Activated T-cell treated with anti-CD3 and anti-CD28 coated beads for 4 hours (primary cell): ENCODE results near the gene ZNF776.
"Not testable (repeated sequence)": the region's sequence is repeated elsewhere in the genome, so short reads cannot be mapped to it uniquely, and the experiment has no call there.

Experiments
- DNase-seq: peaks from one replicate; pipeline ENCODE4 v3.0.0-alpha.2; 2020

ZNF776 gene

DNA sequence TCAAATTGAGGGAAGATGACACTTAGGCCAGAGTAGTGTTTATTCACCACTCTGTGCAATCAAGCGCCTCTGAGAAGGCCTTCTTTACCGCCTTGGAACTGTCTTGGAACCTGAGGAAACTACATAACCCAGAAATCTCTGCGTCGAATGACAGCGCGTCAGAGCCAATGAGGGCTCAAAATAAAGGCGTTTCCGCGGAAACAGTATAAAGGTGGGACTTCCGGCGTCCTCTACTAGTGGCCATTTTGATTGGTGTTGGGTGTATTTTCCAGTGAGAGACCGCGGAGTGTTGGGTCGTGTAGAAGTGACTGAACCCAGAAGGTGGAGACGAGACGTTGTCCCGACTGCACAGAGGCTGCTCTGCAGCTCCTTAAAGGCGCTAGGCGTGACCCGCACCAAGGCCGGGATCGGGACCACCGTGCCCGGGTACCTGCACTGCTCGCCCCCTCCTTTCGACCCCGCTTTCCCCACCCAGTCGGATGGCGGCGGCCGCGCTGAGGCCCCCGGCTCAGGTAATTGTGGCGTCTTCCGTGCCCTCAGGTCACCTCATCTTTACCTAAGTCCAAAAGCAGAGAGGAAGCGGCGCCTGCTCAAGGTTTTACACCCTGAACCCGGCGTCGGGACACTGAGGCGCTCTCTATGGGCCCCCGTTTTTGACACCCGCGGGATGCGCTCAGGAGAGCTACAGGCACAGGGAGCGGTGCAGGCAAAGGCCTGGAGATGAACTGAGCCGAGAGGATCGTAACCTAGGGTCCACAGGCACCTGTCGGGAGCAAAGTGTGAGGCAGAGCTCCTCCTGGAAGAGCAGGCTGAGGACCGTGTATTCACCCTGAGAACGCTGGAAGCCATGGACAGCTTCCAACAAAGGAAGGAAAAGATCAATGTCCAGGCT lies at the start of gene ZNF776:
Gene ZNF776 (plus strand): TSS at position 236 of the 892 bp plus-strand sequence. CDS start 244 bp downstream, at position 480.
- DNase-seq: peak; percentile 79

GRCh38 chr19:57701625-57702024 lies 45.0 kb upstream of the ZNF776 start:
- DNase-seq: no peak

GRCh38 chr19:57706346-57706745 lies 40.3 kb upstream of the ZNF776 start:
- no peak for DNase-seq

DNA sequence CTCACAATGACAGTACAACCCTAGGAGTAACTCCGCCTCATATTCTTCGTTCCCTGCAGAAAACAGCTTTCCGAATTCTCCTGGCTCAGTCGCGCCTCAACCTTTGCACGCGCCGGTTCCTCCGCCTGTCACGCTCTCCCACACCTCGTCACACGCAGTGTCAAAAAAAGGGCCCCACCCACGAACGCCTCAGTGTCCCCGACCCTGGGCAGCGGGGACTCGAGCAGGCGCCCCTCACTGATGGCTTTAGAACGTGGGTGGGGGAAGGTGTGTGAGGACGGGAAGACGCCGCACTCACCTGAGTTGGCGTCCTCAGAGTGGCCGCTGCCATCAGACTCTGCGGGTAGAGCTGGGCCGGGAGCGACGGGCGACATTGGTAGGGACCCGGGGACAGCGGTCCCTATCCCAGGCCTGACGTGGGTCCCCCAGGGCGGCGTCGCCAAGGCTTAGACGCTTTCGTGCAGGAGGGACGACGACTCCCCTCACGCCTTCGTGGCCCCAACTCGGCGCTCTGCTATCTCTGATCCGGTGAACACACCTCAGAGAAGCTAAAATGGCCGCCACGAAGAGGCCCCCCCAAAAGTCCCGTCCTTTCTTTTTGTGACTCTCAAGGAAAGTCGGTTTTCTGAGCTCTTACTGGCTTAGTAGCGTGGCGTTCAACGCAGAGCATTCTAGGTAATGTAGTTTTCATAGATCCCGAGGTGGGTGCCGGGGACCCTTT lies 37.8 kb upstream of the ZNF776 start, which contains the start of gene ZNF154:
Gene ZNF154 (minus strand): TSS at position 564 of the 721 bp plus-strand sequence. CDS start 233 bp downstream, at position 331.
- DNase-seq: peak; percentile 9

GRCh38 chr19:57709616-57710015 lies 37.0 kb upstream of the ZNF776 start:
- no peak for DNase-seq

DNA sequence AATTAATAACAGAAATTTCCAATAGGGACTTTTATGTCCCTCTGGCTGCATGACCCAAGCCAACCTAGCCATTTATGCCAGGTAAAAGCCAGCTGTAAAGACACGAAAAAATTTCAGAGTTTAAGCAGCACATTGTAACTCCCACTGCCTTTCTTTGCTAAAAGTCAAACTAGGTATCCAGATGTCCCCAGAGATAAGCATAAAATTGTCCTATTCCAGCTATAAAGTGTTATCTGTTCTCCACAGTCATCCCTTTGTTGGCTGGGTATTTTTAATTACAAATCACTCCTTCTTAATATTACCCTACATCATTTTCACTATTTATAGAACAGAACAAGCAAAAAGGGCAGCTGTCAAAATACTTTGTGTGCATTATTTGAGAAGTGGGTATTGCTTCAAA lies 34.4 kb upstream of the ZNF776 start:
- no peak for DNase-seq

DNA sequence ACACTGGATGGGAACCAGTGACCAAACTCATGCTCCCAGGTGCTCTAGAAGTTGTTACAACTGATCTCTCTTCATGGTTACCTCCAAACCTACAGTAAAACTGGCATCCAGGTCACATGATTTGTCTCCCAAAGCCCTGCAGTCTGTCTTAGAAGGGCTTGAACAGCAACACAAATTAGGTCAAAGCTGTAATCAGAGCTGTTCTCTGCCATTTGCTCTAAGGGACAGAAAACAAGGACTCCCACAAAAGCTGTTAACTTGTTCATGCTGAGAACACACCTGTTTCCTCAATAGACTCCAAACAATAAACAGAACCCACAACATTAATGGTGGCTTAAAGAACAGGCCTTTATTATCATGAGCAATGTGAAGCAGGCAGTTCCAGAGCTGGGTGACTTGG lies 27.2 kb upstream of the ZNF776 start:
- no peak for DNase-seq

DNA sequence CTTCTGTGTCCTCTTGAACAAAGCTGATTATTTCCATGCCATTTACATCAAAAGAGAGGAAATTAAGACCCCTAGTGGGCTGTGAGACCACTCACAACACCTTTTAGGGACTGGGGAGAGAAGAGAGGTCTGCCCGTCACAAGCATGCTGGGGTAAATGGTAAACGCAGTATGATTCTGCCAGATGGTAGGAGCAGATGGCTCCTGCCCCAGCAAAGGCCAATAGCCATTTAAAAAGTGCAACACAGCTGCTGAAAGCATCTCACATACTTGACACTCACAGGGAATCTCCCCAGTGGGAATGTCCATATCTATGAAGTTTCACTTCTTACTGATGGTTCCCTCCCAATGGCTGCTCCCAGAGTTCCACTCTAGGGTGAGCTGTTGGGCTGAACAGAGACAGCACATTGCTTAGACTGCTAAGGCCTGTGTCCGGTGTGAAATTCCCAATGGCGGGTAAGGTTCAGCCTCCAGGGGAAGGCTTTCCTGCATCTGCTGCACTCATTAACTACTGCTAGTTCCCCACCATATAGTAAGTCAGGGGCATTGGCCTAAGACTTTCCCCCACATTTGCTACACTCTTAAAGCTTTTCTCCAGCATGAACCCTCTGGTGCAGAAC lies 26.6 kb upstream of the ZNF776 start:
- no peak for DNase-seq

GRCh38 chr19:57720878-57721277 lies 25.7 kb upstream of the ZNF776 start:
- no peak for DNase-seq

- peak; percentile 26 for DNase-seq
Observed at GRCh38 chr19:57738320-57738719, 8.3 kb upstream of the ZNF776 start.

DNA sequence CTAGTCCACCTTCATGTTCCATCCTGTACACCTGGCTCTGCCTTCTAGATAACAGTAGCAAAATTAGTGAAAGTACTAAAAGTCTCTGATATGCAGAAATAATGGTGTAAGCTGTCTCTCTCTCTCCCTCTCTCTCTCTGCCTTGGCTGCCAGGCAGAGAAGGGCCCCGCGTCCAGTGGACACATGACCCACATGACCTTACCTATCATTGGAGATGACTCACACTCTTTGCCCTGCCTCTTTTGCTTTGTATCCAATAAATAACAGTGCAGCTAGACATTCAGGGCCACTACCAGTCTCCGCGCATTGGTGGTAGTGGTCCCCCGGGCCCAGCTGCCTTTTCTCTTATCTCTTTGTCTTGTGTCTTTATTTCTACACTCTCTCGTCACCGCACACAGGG lies 7.8 kb upstream of the ZNF776 start:
- DNase-seq: not testable (repeated sequence)

- DNase-seq: no peak
Observed at GRCh38 chr19:57747472-57747807, 825 bp downstream of the ZNF776 start.

DNA sequence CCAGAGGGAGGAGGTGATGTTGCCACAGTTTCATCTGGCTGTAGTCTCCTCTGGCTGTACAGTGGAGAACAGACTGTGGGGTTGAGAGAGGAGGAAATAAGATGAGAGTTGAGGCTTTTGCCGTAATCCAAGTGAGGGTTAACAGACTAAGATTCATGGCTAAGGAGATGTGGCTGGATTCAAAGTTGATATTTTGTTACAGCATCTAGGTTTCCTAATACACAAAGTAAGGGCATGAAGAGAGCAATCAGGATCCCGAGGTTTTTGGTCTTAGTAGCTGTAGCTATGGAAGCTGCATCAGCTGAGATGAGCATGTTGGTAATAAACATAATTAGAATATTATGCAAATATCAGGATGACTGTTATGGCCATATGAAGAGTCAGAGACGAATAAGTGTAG lies 1.4 kb downstream of the ZNF776 start:
- no peak for DNase-seq

- no peak for DNase-seq
Observed at GRCh38 chr19:57754091-57754673, 7.6 kb downstream of the ZNF776 start.

DNA sequence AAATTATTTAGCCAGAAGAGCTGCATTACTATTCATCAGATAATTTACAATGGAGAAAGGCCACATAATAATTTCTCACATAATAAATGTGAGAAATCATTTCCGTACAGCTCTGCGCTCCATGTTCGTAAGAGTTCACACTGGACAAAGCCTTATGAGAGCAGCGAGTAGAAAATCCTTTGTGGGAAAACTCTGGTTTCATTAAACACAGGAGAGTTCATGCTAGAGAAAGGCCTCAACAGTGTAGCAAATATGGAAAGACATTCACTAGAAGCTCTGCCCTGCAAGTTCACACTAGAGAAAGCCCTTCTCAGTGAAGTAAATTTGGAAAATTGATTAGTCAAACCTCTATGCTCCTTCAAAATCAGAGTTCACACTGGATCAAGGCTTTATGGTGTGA lies 8.4 kb downstream of the ZNF776 start:
- DNase-seq: no peak

DNA sequence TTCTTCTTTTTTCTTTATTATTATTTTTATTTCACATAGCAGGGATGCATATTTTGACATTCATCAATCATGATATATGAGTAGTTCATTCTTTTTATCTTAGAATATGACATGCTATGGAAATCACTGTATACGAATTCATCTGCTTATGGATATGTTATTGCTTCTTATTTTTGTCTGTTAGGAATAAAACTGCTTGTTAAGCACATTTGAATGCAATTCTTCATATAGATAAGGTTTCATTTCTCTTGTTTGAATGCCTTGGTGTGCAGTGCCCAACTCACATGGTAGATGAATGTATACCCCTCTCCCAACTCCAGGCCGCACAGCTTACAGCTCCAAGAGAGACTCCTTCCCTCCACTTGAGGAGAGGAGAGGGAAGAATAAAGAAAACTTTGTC lies 11.3 kb downstream of the ZNF776 start:
- no peak for DNase-seq

DNA sequence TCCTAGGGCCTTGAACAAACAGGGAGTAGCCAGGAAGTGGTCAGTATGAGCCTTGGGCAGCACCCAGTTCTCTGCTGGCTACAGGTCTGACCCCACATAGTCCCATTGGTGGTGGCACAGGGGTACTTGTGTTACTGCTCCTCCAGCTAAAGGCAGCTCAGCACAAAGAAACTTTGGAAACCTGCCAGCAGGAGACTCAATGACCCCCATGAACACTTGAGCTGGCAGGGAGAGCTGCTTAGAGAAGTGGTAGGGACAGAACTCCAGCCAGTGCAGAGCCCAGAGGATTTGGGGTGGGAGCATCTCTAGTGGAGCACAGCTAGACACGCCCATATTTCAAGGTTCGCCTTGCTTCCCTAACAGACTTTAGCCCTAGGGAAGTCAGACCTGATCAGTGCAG lies 12.5 kb downstream of the ZNF776 start:
- DNase-seq: no peak

- peak; percentile 76 for DNase-seq
Observed at GRCh38 chr19:57769345-57770131, 22.9 kb downstream of the ZNF776 start, which contains the start of gene ZNF586. Gene ZNF586 (plus strand): TSS chr19:57769676. CDS start chr19:57769843, 167 bp downstream.

GRCh38 chr19:57771417-57771816 lies 24.8 kb downstream of the ZNF776 start:
- no peak for DNase-seq

- DNase-seq: no peak
Observed at GRCh38 chr19:57773488-57773887, 26.9 kb downstream of the ZNF776 start.

- DNase-seq: no peak
Observed at GRCh38 chr19:57776764-57777296, 30.2 kb downstream of the ZNF776 start.

DNA sequence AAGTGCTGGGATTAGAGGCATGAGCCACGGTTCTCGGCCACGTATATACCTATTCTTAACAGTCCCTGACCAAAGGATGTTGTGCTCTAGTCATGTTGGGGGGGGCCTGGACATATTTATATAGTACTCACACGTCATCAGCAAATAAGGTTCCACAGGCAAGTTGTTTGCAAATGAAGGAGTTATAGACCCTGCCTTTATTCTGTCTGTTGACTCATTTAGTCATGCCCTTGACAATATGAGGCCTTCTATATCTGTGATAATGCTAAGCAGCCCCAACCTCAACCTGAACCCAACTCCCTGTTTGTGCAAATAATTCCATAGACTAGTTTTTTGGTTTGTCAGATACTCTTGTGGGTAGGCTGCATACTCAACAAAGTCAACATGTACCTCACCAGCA lies 31.7 kb downstream of the ZNF776 start:
- DNase-seq: no peak
